HG03039 (cell line): Measurements from ENCODE around the gene SEMA4B.
"Not testable (repeated sequence)": the region's sequence is repeated elsewhere in the genome, so short reads cannot be mapped to it uniquely, and the experiment has no call there.

ENCODE experiments used
- ATAC-seq: cut with Tn5 transposase; IDR thresholded peaks from one replicate; pipeline ENCODE4 v1.9.1; 2021; ENCODE audit warnings: mild to moderate bottlenecking, moderate library complexity; ENCODE audit not compliant: unreplicated experiment

Gene SEMA4B

DNA sequence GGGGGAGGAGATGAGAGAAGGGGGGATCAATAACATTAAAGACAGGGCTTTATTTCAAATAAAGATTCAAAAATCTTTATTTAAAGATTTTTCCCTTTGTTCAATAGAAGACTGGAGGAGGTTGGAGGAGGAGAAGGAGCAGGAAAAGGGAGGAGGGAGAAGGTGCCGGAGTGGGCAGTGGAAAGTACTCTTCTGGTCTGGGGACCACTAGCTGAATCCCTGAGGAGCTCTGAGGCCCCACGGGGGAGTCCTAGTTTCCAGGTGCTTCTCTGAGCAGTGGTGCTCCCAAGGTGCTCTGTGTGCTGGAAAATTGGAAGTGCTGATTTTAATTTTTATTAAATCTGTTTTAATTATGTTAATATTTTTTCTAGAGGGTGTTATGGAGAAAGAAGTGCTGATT lies 19.4 kb upstream of the SEMA4B start:
- ATAC-seq = no peak

DNA sequence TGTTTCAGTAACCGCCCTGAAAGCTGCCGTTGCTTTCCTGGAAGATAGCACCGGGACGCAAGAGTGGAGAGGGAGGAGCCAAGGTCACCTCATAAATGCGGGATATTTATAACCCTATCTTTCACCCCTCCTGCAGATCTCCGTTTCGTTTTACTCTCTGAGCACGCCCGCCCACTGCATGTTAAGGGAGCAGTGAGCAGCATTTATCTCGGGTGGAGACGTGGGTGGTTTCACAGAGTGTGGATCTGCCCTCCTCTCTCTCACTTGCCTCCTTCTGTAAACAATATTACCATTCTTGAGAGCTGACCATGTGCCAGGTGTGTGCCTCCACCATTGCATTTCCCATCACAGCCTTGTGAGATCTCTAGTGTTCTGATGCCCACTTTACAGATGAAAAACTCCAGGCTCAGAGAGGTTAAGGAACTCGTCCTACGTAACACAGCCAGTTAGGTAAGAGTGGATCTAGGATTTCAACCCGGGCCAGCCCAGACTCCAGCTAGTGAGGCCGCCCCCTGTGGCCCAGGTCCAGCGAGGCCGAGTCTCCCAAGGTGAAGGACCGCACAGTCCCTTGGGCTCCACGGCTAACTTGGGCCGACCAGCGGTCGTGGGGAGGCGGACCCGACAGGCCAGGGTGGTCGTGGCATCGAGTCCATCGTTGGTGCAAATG lies 16.9 kb upstream of the SEMA4B start:
- no peak for ATAC-seq

DNA sequence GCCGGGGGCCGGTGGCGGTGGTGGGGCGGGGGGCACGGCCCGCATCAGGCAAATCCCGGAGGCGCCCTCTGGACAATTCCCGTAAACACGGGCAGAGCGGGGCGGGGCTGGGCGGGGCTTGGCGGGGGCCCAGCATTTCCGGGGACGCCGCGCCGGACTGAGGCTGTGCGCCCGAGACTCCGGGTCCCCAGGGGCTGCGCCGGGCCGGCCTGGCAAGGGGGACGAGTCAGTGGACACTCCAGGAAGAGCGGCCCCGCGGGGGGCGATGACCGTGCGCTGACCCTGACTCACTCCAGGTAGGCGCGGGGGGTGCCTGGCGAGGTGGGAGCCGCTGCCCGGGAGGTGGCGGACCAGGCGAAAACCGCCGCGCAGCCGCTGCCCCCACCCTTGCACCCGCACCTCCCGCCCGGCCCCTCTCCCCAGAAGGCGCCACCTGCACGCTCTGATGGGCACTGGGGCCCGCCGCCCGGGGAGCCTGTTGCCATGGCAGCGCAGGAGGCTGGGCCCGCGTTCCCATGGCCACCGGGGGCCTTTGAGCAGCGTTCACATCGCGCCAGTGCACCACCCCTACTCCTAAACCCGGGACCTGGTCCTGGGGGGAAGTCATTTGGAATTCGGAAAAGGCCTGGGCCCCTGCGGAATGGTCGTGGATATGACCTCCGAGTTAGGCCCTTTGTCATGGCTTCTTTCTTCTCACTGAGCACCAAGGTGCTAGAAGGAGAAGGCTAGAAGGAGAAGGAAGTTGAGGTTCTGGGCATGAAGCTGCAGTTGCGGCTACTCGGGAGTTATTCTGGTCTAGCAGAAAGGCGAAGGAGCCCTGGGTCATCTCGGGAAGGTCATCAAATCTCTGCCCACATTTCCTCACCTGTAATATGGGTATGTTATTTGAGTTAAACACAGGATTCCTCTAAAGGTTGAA lies 16.1 kb upstream of the SEMA4B start:
- no peak for ATAC-seq

DNA sequence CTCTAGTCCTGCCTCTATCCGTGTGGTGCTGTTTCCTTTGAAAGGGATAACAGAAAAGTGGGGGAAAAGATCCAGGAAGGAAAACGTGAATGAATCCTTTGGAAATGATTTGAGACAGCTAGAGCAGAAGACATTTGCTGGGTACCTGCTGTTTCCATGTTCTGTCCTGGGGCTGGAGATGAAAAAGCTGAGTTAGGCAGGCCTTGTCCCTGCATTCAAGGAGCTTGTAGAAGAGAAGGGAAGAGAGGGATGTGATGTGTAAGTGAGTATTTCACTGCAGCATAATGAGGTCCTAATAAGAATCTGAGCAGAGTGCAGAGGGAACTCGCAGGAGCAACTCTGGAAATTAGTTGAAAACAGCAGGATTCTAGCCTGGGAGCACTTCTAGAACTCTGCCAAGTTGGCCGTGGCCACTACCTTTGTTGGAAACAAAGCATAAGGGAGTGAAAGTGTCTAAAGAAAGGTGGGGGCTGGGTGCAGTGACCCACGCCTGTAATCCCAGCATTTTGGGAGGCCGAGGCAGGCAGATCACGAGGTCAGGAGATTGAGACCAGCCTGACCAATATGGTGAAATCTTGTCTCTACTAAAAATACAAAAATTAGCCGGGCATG lies 13.8 kb upstream of the SEMA4B start:
- ATAC-seq = no peak

DNA sequence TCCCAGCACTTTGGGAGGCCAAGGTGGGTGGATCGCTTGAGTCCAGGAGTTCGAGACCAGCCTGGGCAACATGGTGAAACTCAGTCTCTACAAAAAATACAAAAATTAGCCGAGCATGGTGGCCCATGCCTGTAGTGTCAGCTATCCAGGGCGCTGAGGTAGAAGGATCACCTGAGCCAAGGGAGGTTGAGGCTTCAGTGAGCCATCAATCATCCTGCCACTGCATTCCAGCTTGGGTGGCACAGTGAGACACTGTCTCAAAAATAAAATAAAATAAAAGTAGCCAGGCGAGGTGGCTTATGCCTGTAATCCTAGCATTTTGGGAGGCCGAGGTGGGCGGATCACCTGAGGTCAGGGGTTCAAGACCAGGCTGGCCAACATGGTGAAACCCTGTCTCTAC lies 13.1 kb upstream of the SEMA4B start:
- not testable (repeated sequence) for ATAC-seq

DNA sequence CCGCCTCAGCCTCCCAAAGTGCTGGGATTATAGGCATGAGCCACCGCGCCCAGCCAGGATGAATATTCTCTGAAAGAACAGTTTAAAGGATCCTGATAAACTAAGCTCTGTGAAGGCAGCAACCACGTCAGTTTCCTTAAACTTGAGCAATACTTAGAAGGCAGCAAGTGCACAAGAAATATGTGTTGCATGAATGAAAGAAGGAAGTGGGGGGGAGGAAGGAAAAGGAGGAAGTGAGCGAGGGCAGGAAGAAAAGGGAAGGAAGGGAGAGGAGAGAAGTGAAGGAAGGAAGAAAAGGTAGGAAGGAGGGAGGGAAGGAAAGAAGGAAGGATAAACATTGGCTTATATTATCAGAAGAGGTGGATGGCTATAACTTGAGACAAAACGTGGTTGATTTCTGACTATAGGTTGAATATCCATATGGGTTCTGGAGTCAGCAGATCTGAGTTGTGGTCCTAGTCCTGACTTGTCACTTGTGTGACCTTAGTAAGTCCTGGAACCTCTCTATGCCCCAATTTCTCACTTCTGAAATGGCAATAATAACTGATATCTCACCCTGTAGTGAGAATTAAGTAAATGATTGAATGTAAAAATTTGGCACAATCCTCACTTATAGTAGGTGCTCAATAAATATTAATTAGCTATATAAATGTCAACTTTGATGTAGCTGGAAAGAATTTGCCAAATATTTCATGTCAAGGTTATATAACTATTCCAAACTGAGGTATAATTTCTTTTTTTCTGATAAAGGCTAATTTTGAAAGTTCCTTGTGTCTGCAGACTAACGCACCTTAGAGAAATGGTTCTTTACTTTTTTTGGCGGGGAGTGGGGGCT lies 12.0 kb upstream of the SEMA4B start:
- ATAC-seq = no peak

DNA sequence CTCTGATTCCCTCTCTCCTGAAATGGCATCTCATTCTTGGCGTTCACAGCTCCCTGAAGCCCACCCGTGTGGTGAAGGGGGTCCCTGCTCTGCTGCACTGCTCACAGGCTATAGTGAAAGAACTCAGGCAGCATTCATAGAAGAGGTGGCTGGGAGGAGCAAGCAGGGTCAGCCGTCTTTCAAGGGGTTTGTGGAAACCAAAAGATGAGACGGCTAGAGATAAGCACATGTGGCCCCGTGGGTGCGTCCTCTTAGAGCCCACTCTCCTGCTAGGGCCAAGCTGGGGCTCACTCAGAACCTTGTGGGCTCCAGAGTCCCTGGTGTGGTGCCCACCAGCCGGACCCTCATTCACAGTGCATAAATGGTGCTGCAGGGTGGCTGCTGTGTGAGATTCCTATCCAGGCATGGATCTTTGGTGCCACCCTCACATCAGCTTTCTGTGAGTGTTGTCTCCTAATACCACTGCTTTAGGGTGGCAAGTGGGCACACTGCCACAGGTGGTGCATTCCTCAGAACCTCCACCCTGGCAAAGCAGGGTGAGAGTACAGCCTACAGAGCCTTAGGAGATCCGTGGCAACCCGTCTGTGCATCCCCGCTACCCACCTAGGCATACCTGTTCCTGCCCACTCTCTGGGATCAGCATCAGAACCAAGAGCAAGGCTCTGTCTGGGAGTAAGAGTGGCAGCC lies 11.2 kb upstream of the SEMA4B start:
- no peak for ATAC-seq

DNA sequence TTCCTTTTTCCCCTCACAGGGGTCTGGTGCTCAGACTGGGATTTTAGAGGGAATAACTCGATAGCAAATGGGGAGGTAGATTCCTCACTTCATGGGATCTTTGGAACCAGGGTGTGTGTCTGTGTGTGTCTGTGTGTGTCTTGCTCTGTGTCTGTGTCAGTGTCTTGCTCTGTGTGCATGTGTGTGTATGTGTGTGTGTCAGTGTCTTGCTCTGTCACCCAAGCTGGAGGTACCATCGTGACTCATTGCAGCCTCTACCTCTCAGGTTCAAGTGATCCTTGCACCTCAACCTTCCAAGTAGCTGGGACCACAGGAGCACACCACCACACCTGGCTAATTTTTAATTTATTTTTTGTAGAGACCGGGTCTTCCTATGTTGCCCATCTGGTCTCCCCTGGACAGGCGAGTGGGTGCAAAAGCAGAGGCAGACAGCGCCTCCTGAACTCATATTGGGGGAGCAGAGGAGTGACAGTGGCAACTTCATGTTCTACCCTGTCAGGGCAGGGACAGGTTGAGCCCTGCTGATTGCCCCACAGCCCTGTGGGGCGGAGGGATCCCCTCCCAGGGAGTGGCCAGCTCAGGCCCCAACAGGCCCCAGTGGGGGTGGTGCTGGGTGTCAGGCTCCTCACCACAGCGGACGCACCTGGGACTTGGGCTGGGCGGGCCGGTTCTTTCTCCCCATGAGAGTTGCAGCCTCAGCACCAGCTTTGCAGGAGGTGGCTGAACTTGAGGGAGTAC lies 10.4 kb upstream of the SEMA4B start:
- no peak for ATAC-seq

DNA sequence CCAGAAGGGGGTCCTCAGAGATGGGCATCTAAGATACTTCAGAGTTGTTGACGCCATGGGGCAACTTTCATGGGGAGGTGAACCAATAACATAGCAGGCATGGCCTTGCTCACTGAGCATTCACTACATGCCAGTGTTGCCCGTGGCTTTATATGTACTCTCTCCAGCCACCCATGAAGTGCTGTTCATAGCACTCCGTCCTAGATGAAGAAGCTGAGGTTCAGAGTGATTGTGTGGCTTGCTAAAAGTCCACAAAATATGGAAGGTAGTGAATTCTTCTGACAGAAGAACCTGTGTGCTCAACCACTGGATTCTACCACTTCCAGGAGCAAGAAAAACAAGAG lies 9.8 kb upstream of the SEMA4B start:
- ATAC-seq = no peak

DNA sequence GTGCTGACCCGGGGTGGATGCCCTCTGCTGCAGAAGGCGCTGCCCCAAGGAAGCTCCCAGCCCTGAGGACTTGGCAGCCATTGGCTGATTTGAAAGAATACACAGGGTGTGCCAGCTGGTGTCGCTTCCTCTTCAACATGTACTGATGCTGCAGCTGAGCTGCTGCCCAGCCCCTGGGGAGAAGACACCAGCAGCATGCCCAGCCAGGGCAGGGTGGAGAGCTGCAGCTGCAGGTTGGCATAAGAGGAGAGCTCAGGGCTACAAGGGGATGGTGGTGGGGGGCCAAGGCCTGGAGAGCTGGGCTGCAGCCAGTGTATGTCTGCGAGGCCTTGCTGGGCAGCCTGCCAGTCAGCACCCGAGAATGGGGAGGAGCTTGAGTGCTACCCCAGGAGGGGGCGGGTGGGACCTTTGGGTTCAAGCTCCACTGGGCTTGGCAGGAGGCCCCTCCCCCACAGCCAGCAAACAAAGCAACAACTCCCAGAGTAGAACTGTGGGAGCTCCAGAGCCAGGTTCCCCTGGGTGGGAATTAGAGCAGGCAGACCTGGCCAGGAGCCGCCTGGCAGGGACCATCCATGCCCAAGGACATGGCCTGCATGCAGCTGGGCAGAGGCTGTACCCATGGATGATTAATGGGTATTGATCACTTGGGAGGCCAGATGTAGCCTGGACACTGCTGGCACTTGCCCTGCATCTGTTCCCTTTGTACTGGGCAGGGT lies 9.2 kb upstream of the SEMA4B start:
- ATAC-seq = no peak

DNA sequence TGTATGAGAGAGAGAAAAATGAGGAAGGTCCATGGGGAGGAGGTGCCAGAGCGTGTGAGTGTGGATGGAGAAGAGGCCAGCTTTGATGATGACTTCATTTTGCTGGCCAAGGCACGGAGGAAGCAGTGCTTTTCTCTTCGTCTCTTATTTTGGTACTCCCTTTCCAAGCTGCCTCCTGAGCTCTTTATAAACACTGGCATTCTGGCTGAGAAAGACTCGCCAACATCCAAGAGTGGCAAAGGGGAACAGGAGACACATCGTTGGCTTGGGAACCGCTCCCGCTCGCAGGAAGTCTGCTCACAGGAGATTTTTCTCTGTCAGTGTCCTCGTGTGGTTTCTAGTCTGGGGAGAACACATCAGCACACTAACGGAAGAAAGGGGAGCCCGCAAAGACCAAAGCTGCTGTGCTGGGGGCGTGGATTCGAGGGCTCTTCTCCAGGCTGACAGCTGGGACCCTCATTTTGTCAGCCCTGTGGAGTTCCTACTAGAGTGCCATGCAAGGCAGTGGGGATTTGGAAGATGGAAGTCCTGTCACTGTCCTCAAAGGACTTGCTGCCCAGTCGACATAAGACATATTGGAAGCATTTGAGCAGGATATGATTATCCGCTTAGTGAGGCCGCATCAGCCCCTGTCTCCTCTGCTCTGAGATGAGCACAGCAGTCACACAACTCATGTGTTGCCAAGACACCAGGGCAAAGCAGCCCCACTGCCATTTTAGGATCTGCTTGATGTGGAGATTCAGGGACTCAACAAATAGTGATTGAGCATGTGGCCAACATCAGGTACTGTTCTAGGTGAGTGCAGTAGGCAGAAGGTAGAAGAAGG lies 8.0 kb upstream of the SEMA4B start:
- ATAC-seq = no peak

DNA sequence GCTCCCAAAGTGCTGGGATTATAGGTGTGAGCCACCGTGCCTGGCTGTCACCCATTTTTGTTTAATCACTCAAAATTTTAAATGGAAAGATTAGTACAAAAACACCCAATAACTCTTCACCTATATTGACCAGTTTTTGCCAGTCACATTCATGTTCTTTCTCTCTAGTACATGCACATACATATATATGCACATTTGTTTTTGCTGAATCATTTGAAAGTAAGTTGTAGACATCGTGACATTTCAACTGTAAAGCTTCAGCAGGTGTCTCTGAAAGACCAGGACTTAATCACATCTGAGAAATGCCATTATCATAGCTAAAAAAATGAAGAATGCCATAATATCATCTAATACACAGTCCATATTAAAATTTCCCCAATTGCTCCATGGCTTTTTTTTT lies 6.5 kb upstream of the SEMA4B start:
- ATAC-seq = no peak

DNA sequence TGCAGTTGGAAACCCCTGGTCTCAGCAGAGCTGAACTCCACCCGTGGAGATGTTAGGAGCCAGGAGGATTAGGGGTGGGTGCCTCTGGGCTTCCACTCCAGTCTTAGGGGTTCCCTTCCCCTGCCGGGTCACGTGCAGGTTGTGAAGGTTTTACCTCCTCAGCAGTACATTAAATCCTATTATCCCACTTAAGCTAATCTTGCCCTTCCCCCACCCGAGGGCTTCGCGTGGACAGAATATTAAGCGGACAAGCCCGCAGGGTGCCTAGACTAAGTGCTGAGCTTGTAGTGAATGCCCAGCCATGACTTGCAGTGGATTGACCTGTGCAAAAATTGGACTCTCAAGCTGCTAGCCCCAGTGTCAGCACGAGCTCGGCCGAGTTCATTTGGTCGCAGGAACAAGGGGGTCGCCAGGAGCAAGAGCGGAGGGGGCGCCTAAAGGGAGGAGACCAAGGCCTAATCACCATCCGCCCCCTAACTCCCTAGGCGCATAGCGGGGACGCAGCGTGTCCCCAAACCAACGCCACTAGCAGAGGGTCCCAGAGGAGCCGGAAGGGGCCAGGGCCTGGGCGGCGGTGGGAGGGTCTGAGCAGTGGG lies 498 bp upstream of the SEMA4B start:
- peak; percentile 7 for ATAC-seq

DNA sequence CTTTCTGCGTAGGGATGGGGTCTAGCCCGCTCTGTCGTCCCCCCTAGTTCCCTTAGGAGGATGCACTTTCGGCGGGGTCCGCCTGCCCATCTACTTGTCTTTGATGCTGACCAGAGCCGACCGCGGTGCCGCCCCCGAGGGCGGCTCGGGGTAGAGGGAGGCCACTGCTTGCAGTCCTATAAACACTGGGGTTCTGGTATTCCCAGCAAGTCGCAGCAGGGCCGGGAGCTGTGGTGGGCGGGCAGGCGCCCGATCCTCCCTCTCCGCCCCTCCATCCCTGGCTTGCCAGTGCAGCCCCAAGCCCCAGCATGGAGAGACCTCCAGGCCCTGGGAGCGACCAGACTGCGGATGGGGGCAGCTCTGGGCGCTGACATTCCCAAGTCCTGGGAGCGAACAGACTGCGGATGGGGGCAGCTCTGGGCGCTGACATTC lies 830 bp downstream of the SEMA4B start:
- ATAC-seq = no peak

DNA sequence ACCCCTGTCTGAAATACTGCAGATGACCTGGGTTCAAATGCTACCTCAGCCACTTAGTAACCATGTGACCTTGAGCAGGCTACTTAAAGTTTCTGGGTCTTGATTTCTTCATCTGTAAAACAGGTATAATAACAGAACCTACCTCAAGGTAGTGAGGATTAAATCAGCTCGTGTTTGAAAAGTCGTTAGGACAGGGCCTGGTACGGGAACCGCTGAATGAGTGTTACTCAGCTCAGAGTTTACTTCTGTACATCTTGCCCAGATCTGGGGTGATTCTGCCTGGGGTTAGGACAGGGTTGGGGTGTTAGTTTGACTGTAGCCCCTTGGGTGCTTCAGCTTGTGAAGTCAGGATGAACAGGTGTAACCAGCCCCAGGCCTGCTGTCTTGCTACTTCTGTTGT lies 1.8 kb downstream of the SEMA4B start:
- ATAC-seq = no peak

DNA sequence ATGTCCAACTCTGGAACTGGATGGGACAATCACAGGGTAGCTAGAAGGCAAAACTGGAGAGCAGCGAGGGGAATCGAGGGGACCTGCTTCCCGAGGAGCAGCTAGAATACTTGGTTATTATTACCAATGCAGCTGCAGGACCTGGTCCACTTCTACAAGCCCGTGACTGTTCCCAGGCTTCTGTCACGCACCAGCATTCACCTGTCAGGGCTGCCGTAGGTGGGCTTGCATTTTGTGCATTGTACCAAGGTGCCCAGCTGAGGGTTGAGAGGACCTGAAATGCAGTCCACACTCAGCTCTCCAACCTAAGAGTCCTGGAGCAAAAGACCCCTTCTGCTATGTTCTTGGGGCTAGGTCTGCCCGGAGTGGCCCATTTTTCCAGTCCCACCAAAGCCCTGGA lies 2.3 kb downstream of the SEMA4B start:
- ATAC-seq = no peak

DNA sequence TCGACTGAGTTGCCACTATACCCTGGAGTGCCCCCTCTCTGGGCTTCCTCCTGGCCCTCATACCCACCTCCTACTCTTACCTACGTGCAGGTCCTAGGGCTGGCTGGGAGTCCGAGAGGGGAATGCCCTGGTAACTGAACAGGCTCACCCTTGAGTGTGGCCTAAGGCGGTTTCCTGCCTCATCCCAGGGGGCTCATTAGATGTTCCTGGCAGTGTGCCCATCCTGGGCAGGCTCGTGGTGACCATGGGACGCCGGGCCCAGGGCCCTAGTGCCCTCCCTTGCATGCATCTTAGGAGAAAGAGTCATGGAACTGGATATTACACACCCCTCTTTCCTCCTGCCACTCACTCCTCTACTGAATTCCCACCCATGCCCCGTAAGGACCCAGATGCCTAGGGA lies 2.8 kb downstream of the SEMA4B start:
- no peak for ATAC-seq
